Heart left ventricle (tissue), 13 donors: Measurements from ENCODE around the gene GNAQ.

Experiments used
- CTCF ChIP-seq, 12 donors: fragments of 200-600 bp; sonication (generic) in 4 of 12; IDR thresholded peaks; one replicate each; pipeline versions ENCODE4 v1.5.0 to v1.8.0; 2018 to 2022; ENCODE audit warnings: antibody characterized with exemption in 12 of 12, mild to moderate bottlenecking in 5 of 12
- POLR2A ChIP-seq, 2 donors: fragments of 450-650 bp; IDR thresholded peaks; one replicate each; pipeline ENCODE4 v1.6.1; 2017; ENCODE audit warnings: antibody characterized with exemption in 2 of 2, mild to moderate bottlenecking in 2 of 2, moderate library complexity in 2 of 2
- donor health status: ischemic (EF 13 %, LVEDD 7.1; RV severe dilation, severe dysfunction).
- donor health status: DM: no; HTN: yes; CAD: no.
- donor health status: DM: no; HTN: no; CAD: no.
- donor health status: ischemic (EF 25% LVEDD 6.9; RV normal size, moderate dysfunction).
- donor health status: ischemic (EF 25% LVEDD 5.7; RV mildly dilated, moderate dysfunction).
- donor health status: ischemic (EF 35%, LVEDD 5.7; RV mildly dilated, moderate dysfunction).
- donor health status: nonischemic (EF 11% LVEDD 7.7; RV severe dilation, severe dysfunction).
- donor health status: DM: yes; HTN: yes; CAD: no.
- donor health status: PGD.
- donor health status: ischemic (EF 29% LVEDD 5.4; RV normal size, mild dysfunction).
- donor health status: nonischemic (EF 23%, LVEDD 6.1; RV moderate dilation, normal function).

GRCh38 chr9:77885104-77885672 lies 146.4 kb downstream of the GNAQ start:
- TF ChIP-seq CTCF (IDR thresholded peaks at IDR 0.05) = no peak
- TF ChIP-seq POLR2A (IDR thresholded peaks at IDR 0.05) = no peak
